Gastrocnemius medialis (tissue), 4 donors: ENCODE measurements around the gene IRS1. TPM values are rescaled to one million over a fixed set of nuclear protein-coding genes. Genes with fewer than 3 reads are reported as not detected.

ENCODE experiments used
- ATAC-seq, 2 donors: fragments of 150-250 bp; one replicate each; pipeline ENCODE4 v1.9.1; 2016
- DNase-seq, 2 donors: peaks; one replicate each; pipeline ENCODE4 v3.0.0-alpha.2; 2019
- H3K27ac ChIP-seq, 4 donors: fragments of 200-600 bp; sonication (generic); 1 replicate in 1 of 4; 2 replicates in 3 of 4; pipeline ENCODE4 v1.5.1; 2016 to 2018; ENCODE audit warnings: mild to moderate bottlenecking in 2 of 4, moderate library complexity in 1 of 4
- H3K27me3 ChIP-seq, 3 donors: fragments of 200-600 bp; sonication (generic) in 2 of 3; 1 replicate in 1 of 3; 2 replicates in 2 of 3; pipeline versions ENCODE4 v1.5.1 to v1.6.0; 2016 to 2019; ENCODE audit warnings: mild to moderate bottlenecking in 1 of 3, moderate library complexity in 1 of 3
- H3K36me3 ChIP-seq, 2 donors: fragments of 200-600 bp; sonication (generic) in 1 of 2; one replicate each; pipeline ENCODE4 v1.5.1; 2017 to 2018
- H3K4me1 ChIP-seq, 2 donors: fragments of 200-600 bp; sonication (generic) in 1 of 2; one replicate each; pipeline ENCODE4 v1.5.1; 2016 to 2017; ENCODE audit warnings: mild to moderate bottlenecking in 2 of 2
- H3K4me3 ChIP-seq, 4 donors: fragments of 200-600 bp; sonication (generic) in 3 of 4; 1 replicate in 1 of 4; 2 replicates in 3 of 4; pipeline ENCODE4 v1.5.1; 2016 to 2019; ENCODE audit warnings: mild to moderate bottlenecking in 2 of 4
- H3K9me3 ChIP-seq, 3 donors: fragments of 200-600 bp; sonication (generic) in 2 of 3; 1 replicate in 1 of 3; 2 replicates in 2 of 3; pipeline ENCODE4 v1.5.1; 2016 to 2019
- POLR2A ChIP-seq, 2 donors: fragments of 450-650 bp; IDR thresholded peaks; one replicate each; pipeline ENCODE4 v1.6.1; 2017; ENCODE audit warnings: antibody characterized with exemption in 2 of 2, mild to moderate bottlenecking in 2 of 2, moderate library complexity in 2 of 2
- in situ Hi-C, 4 donors: fragments of 200-750 bp; cut with MboI; loops; one replicate each; pipeline versions ENCODE4 v1.15.0 to v1.8.0; 2017; ENCODE audit warnings: low sequenced_read_pairs in 4 of 4
- intact Hi-C: fragments of 100-400 bp; cut with DNase I; formaldehyde crosslinking; loops from one replicate; pipeline ENCODE4 v1.15.1; 2023; ENCODE audit warnings: low total_unique reads
- total RNA-seq, 4 donors: library from RNA; depleted of rRNA; stranded (reverse); fragments of >200 nt; gene quantifications; one replicate each; pipeline versions ENCODE4 v1.1.0 to v1.2.3, GENCODE V29; 2016
- TF ChIP-seq, protein P1 (sequence below), 5 experiments: fragments of 450-650 bp in 3 of 5; fragments of 200-600 bp in 2 of 5; sonication (generic) in 2 of 5; IDR thresholded peaks in 4 of 5; conservative IDR thresholded peaks in 1 of 5; 1 replicate in 4 of 5; 2 replicates in 1 of 5; pipeline ENCODE4 v1.5.1; 2016 to 2019; ENCODE audit warnings: antibody characterized with exemption in 5 of 5, mild to moderate bottlenecking in 3 of 5, moderate library complexity in 3 of 5

Gene IRS1
- total RNA-seq, 4 donors from 2014 or later, result 2.2 to 71.1 (median 6.3) TPM

DNA sequence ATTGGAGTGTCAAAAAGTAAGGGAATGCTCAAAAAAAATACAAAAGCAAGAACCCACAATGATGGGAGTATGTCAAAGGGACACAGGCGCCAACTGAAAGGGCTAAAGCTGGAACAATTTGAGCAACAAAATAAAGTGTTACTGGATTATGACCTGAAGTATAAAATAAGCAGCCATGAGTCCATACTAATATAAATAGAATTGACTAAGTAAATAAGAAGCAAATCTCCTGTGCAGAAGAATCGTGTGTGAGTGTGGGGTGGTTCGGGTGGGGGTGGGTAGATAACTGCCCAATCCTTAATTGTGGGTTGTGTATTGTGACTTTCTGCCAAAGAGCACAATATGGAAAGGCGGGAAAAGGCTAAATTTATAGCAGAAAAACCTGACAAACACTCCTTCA lies 23.5 kb downstream of the IRS1 start:
- TF ChIP-seq, protein P1, sequence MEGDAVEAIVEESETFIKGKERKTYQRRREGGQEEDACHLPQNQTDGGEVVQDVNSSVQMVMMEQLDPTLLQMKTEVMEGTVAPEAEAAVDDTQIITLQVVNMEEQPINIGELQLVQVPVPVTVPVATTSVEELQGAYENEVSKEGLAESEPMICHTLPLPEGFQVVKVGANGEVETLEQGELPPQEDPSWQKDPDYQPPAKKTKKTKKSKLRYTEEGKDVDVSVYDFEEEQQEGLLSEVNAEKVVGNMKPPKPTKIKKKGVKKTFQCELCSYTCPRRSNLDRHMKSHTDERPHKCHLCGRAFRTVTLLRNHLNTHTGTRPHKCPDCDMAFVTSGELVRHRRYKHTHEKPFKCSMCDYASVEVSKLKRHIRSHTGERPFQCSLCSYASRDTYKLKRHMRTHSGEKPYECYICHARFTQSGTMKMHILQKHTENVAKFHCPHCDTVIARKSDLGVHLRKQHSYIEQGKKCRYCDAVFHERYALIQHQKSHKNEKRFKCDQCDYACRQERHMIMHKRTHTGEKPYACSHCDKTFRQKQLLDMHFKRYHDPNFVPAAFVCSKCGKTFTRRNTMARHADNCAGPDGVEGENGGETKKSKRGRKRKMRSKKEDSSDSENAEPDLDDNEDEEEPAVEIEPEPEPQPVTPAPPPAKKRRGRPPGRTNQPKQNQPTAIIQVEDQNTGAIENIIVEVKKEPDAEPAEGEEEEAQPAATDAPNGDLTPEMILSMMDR (IDR thresholded peaks at IDR 0.05 in 4 of 5, conservative IDR thresholded peaks at IDR 0.05 in 1 of 5), result no peak
- TF ChIP-seq POLR2A (IDR thresholded peaks at IDR 0.05), result peak in 1 of 2 donors; percentile 32
- Histone ChIP-seq H3K27ac (peak overlapping the region; percentile 82 to 91 (median 83)), H3K36me3 (no peaks in the 10 kb centered on the region), H3K4me3 (no peak overlapping the region), H3K27me3 (no peaks in the 10 kb centered on the region), H3K4me1 (peaks cover 55 to 66% of the 10 kb centered on the region in 2 donors), H3K9me3 (no peaks in the 10 kb centered on the region)
- in situ Hi-C loops (loop anchor here in 3 of 4 donors (10.0 to 25.0 kb wide), 2 partner anchors 101 to 114 kb away; no protein-coding TSS in a partner anchor), intact Hi-C loops (loop anchor here (2.0 kb wide), 1 partner anchor 15 kb away; no protein-coding TSS in a partner anchor)
- DNase-seq (no peak), ATAC-seq (peak; percentile 56 to 69)

DNA sequence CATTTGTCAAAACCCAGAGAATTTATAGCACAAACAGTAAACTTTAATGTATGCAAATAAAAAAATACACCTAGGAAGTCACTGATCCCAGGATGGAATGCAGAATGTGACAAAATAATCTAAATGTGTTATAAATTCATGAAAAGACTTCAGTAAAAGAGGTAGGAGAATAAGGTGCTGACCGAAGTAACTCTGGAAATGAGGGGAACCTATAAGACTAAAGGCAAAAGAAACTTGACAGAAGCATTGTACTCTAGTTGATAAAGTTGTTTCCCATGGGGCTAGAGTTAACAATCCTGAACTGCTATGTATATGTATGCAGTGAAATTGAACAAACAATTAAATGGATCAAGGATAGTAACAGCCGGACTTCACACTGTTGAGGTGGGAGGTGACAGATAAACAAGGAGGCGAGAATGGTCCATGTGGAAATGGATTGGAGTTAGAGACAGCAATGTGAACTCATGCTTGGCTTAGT lies 24.5 kb downstream of the IRS1 start:
- peak overlapping the region; percentile 82 to 91 (median 83) for H3K27ac ChIP-seq
- in situ Hi-C loops, result loop anchor here in 3 of 4 donors (10.0 to 25.0 kb wide), 2 partner anchors 100 to 113 kb away; no protein-coding TSS in a partner anchor

DNA sequence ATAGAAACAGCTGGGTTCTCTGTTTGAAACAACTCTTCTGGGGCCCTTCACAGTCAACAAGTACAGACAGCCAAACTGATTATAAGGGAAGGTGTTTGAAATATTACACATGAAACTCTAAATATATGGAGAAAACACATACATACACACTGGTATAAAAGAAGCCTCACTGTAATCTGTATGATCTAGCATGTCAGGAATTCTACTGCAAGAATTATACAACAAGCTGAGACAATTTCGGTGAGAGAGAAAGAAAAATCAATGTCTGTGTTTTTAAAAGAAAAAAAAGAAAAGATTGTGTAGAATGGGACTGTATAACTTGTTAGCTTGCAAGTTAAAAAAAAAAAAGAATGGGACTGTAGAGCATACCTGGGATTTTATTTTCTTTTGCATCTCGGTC lies 26.3 kb downstream of the IRS1 start:
- intact Hi-C loops, result no loop called here
- H3K27me3 ChIP-seq, result no peaks in the 10 kb centered on the region
- TF ChIP-seq, protein P1 (IDR thresholded peaks at IDR 0.05 in 4 of 5, conservative IDR thresholded peaks at IDR 0.05 in 1 of 5), result no peak
- no peak for TF ChIP-seq POLR2A (IDR thresholded peaks at IDR 0.05)
- H3K27ac ChIP-seq, result peak overlapping the region; percentile 82 to 91 (median 83)
- peaks cover 55% of the 10 kb centered on the region in 2 donors for H3K4me1 ChIP-seq
- no peak for ATAC-seq
- no peaks in the 10 kb centered on the region for H3K36me3 ChIP-seq
- no peaks in the 10 kb centered on the region for H3K9me3 ChIP-seq
- DNase-seq, result no peak
- in situ Hi-C loops, result loop anchor here in 2 of 4 donors (10.0 kb wide), 1 partner anchor 98 kb away; no protein-coding TSS in a partner anchor
- peak overlapping the region; percentile 7 to 40 (median 26) for H3K4me3 ChIP-seq

More for the DNA sequence above, 24.5 kb downstream of the IRS1 start:
- Histone ChIP-seq H3K4me1 (peaks cover 61 to 68% of the 10 kb centered on the region in 2 donors), H3K36me3 (no peaks in the 10 kb centered on the region), H3K4me3 (no peak overlapping the region), H3K9me3 (no peaks in the 10 kb centered on the region), H3K27me3 (no peaks in the 10 kb centered on the region)
- TF ChIP-seq, protein P1 (IDR thresholded peaks at IDR 0.05 in 4 of 5, conservative IDR thresholded peaks at IDR 0.05 in 1 of 5), result no peak
- no peak for TF ChIP-seq POLR2A (IDR thresholded peaks at IDR 0.05)
- ATAC-seq (no peak), DNase-seq (no peak)
- intact Hi-C loops, result no loop called here

DNA sequence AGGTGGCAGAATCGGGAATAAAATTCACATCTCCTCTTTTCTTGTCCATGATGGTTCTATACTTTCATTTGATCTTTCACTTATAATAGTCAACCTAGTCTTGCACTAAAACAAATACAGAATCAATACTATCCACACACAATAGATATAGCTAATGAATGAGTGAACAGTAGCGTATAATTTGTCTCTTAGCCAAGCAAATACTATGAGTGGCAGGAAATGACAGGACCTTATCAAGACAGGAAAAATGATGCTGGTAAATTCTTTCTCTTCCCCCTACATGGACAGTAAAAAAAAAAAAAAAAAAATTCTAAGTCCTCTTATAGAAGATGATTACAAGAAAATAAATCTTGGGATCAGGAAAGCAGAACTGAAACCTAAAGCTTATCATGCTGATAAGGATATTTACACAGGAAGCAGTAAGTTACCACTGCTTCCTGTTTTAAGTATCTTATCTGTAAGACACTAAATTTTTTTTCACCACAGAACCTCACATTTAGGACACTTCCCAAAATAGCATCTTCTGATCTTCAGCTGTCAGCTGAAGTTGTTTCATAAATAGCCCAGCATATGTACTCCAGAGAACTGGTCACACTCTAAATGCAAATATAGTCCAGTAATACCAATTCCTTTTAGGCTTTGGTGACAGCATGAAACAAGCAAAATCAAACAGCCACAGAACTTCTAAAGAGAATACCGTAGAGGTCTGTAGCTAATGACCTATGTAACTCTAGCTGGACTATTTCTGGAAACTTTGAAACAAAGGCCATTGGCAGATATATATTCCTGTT lies 27.0 kb downstream of the IRS1 start:
- H3K27ac ChIP-seq, result peak overlapping the region; percentile 82 to 91 (median 83)
- in situ Hi-C loops, result loop anchor here in 2 of 4 donors (10.0 kb wide), 1 partner anchor 98 kb away; no protein-coding TSS in a partner anchor
- intact Hi-C loops, result no loop called here

More for the DNA sequence above, 27.0 kb downstream of the IRS1 start:
- ATAC-seq (peak; percentile 15 to 20), DNase-seq (no peak)
- Histone ChIP-seq H3K4me3 (peak overlapping the region; percentile 22 to 40 (median 26)), H3K9me3 (no peaks in the 10 kb centered on the region), H3K27me3 (no peaks in the 10 kb centered on the region), H3K36me3 (no peaks in the 10 kb centered on the region), H3K4me1 (peaks cover 55 to 59% of the 10 kb centered on the region in 2 donors)
- peak in 1 of 2 donors; percentile 17 for TF ChIP-seq POLR2A (IDR thresholded peaks at IDR 0.05)
- TF ChIP-seq, protein P1 (IDR thresholded peaks at IDR 0.05 in 4 of 5, conservative IDR thresholded peaks at IDR 0.05 in 1 of 5), result no peak
